Caco-2 (cell line): ENCODE measurements around the gene PAK1. TPM values are rescaled to one million over a fixed set of nuclear protein-coding genes. Genes with fewer than 3 reads are reported as not detected.

Experiments used
- BruUV-seq: library from RNA; stranded (reverse); fragments of 400-500 nt; replicated peaks from 2 replicates; lab custom pipeline; 2021; lab: Mats Ljungman, UMichigan
- CTCF ChIA-PET: fragments of 300-600 bp; sonication (Branson Sonifier 250); formaldehyde crosslinking; loops from one replicate; lab custom pipeline; 2022; ENCODE audit warnings: antibody characterized with exemption; lab: Charles Lee
- POLR2A ChIA-PET: fragments of 300-600 bp; sonication (Branson Sonifier 250); formaldehyde crosslinking; loops from one replicate; lab custom pipeline; 2022; ENCODE audit warnings: antibody characterized with exemption; lab: Charles Lee
- DNase-seq, 2 experiments: peaks; one replicate each; pipeline versions ENCODE4 v3.0.0 to v3.0.0-alpha.2; 2020 to 2022
- H3K27me3 ChIP-seq: replicated peaks from 2 replicates; pipeline ENCODE4 v1.6.0; 2011; ENCODE audit warnings: low read length; ENCODE audit not compliant: control insufficient read depth, insufficient read depth
- H3K36me3 ChIP-seq: 2 replicates; pipeline ENCODE4 v1.5.1; 2011; ENCODE audit warnings: low read length; ENCODE audit not compliant: control insufficient read depth, insufficient read depth
- H3K4me1 ChIP-seq: fragments of 250-450 bp; sonication (Bioruptor Pico); 2 replicates; pipeline ENCODE4 v1.5.1; 2020; ENCODE audit warnings: mild to moderate bottlenecking
- H3K4me3 ChIP-seq: 2 replicates; pipeline ENCODE4 v1.5.1; 2011; ENCODE audit warnings: low read depth, mild to moderate bottlenecking, control low read depth, low read length
- H3K9me3 ChIP-seq: fragments of 250-450 bp; sonication (Bioruptor Pico); 2 replicates; pipeline ENCODE4 v1.5.1; 2020; ENCODE audit warnings: mild to moderate bottlenecking, moderate library complexity
- H3K27ac Mint-ChIP-seq: one replicate; pipeline ENCODE4 v1.8.0; 2022; ENCODE audit warnings: mixed read lengths; ENCODE audit not compliant: unreplicated experiment
- H3K27me3 Mint-ChIP-seq: one replicate; pipeline ENCODE4 v1.8.0; 2022; ENCODE audit warnings: mixed read lengths; ENCODE audit not compliant: insufficient read depth, unreplicated experiment
- H3K36me3 Mint-ChIP-seq: one replicate; pipeline ENCODE4 v1.8.0; 2022; ENCODE audit warnings: mild to moderate bottlenecking, mixed read lengths; ENCODE audit not compliant: insufficient read depth, unreplicated experiment
- H3K4me1 Mint-ChIP-seq: one replicate; pipeline ENCODE4 v1.8.0; 2022; ENCODE audit warnings: low read depth, mixed read lengths; ENCODE audit not compliant: unreplicated experiment
- H3K4me3 Mint-ChIP-seq: one replicate; pipeline ENCODE4 v1.8.0; 2022; ENCODE audit warnings: mild to moderate bottlenecking, moderate library complexity, mixed read lengths; ENCODE audit not compliant: unreplicated experiment
- H3K9me3 Mint-ChIP-seq: one replicate; pipeline ENCODE4 v1.8.0; 2022; ENCODE audit warnings: mixed read lengths; ENCODE audit not compliant: unreplicated experiment
- intact Hi-C: fragments of 100-400 bp; cut with micrococcal nuclease; formaldehyde crosslinking; loops from one replicate; pipeline ENCODE4 v1.10.0; 2022; ENCODE audit not compliant: unreplicated experiment
- total RNA-seq: library from RNA; stranded (reverse); gene quantifications from 2 replicates; pipeline ENCODE4 v1.2.3, GENCODE V29; 2022
- TF ChIP-seq, protein P1 (sequence below), 2 experiments: fragments of 200-600 bp in 1 of 2; IDR thresholded peaks; 1 replicate in 1 of 2; 2 replicates in 1 of 2; pipeline versions ENCODE4 v1.5.1 to v1.8.0; 2011 to 2022; ENCODE audit warnings: antibody characterized with exemption in 1 of 2, control low read depth in 1 of 2, inconsistent platforms in 1 of 2, low read depth in 1 of 2, low read length in 1 of 2, mild to moderate bottlenecking in 1 of 2, moderate library complexity in 1 of 2; ENCODE audit not compliant: insufficient read depth in 1 of 2, severe bottlenecking in 1 of 2, unreplicated experiment in 1 of 2

Gene PAK1
- total RNA-seq, 1 experiment from 2014 or later = 81.1 TPM

DNA sequence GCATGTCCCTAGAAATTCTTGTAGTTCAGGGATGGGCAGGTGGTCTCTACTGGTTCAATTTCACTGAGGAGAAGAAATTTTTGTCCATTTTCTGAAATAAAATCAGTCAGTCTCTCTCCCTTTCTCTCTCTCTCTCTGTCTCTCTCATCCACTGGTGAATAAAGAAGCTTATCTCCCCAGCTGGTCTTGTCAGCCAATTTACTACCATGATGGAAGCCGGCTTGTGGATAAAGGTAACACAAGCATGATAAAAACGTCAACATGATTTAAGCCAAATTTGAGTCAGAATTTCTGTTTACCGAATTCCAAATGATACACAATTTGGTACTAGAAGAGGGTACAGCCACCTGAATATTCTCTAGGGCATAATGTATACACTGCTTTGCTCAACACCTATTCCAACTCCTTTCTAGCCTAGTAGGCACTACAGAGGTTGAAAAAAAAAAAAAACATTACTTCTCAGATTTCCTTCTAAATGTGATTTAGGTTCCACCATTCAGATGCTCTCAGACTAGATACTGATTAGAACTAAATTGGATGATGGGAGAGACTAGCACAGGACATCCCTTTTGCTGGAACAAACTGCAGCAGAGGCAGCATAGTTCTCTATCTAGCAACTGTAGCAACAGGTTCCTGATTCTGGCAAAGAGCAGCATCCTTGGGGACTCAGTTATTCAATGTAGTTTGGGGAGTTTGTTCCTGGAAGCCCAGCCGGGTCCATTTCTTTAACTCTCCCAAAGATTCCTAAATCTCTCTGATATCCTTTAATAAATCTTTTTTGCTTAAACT is 18.8 kb downstream of the PAK1 start:
- H3K4me1 Mint-ChIP-seq = peaks cover 47% of the 10 kb centered on the region
- ChIA-PET CTCF (no interaction called here), POLR2A (interaction anchor here (1.0 kb wide), 1 partner anchor 17 kb away, joined by 3 read pairs; no protein-coding TSS in a partner anchor)
- BruUV-seq = no TSS peak
- Histone ChIP-seq H3K36me3 (no peaks in the 10 kb centered on the region), H3K27me3 (no peaks in the 10 kb centered on the region), H3K4me3 (no peak overlapping the region), H3K9me3 (no peaks in the 10 kb centered on the region), H3K4me1 (peaks cover 35% of the 10 kb centered on the region)
- H3K27ac Mint-ChIP-seq = no peak overlapping the region
- peaks cover 23% of the 10 kb centered on the region for H3K36me3 Mint-ChIP-seq
- no peaks in the 10 kb centered on the region for H3K9me3 Mint-ChIP-seq
- TF ChIP-seq, protein P1, sequence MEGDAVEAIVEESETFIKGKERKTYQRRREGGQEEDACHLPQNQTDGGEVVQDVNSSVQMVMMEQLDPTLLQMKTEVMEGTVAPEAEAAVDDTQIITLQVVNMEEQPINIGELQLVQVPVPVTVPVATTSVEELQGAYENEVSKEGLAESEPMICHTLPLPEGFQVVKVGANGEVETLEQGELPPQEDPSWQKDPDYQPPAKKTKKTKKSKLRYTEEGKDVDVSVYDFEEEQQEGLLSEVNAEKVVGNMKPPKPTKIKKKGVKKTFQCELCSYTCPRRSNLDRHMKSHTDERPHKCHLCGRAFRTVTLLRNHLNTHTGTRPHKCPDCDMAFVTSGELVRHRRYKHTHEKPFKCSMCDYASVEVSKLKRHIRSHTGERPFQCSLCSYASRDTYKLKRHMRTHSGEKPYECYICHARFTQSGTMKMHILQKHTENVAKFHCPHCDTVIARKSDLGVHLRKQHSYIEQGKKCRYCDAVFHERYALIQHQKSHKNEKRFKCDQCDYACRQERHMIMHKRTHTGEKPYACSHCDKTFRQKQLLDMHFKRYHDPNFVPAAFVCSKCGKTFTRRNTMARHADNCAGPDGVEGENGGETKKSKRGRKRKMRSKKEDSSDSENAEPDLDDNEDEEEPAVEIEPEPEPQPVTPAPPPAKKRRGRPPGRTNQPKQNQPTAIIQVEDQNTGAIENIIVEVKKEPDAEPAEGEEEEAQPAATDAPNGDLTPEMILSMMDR (IDR thresholded peaks at IDR 0.05; ENCODE audit: insufficient read depth in 1 of 2, low read depth in 1 of 2, low read length in 1 of 2, severe bottlenecking in 1 of 2, unreplicated experiment in 1 of 2) = no peak
- intact Hi-C loops = loop anchor here (5.0 kb wide), 1 partner anchor 328 kb away; the partner anchor contains the start of gene MYO7A
- no peaks in the 10 kb centered on the region for H3K27me3 Mint-ChIP-seq
- no peak for DNase-seq
- no peak overlapping the region for H3K4me3 Mint-ChIP-seq

DNA sequence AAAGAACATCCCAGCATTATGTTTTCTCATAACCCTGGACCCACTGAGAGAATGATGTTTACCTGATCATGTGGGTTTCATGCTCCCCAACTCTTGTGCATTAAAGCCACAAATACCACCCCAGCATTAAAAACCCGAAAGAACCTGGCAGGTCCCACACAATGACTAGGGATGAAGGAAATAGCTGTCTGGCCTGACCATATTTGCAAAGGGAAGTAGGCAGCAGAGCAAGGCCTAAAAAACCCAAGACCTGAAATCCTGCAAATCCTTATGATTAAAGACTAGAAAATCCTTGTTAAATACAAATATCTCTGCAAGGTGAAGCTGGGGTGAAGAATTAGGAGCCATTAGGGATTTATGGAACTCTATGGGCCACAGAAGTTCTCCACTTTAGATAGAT is 23.7 kb downstream of the PAK1 start:
- Mint-ChIP-seq H3K27ac (no peak overlapping the region), H3K36me3 (peaks cover 23% of the 10 kb centered on the region), H3K9me3 (no peaks in the 10 kb centered on the region), H3K4me1 (peaks cover 42% of the 10 kb centered on the region), H3K27me3 (no peaks in the 10 kb centered on the region), H3K4me3 (no peak overlapping the region)
- Histone ChIP-seq H3K27me3 (no peaks in the 10 kb centered on the region), H3K4me1 (peaks cover 16% of the 10 kb centered on the region), H3K36me3 (no peaks in the 10 kb centered on the region), H3K4me3 (no peak overlapping the region), H3K9me3 (no peaks in the 10 kb centered on the region)
- DNase-seq = no peak
- ChIA-PET POLR2A (no interaction called here), CTCF (no interaction called here)
- intact Hi-C loops = no loop called here
- TF ChIP-seq, protein P1 (IDR thresholded peaks at IDR 0.05; ENCODE audit: insufficient read depth in 1 of 2, low read depth in 1 of 2, low read length in 1 of 2, severe bottlenecking in 1 of 2, unreplicated experiment in 1 of 2) = no peak
- BruUV-seq = no TSS peak

DNA sequence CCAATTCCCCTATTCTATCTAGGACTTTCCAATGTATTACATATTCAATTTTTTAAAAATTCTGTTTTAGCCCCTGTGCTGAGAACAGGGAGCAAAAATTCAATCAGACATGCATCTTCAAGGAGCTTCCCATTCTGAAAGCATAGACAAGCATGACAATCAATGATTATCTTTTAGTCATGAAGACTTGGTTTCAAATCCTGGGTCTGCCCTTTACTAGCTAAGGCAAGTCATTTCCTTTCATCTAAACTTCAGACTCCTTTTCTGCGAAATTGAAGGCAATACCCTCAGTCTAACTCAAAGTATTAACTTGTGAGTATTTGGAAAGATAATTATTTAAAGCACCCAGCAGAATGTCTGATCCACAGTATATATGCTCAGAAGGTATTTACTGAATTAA is 24.1 kb downstream of the PAK1 start:
- no TSS peak for BruUV-seq
- CTCF ChIA-PET = no interaction called here
- Mint-ChIP-seq H3K36me3 (peaks cover 22% of the 10 kb centered on the region), H3K27me3 (no peaks in the 10 kb centered on the region), H3K4me3 (no peak overlapping the region), H3K4me1 (peaks cover 42% of the 10 kb centered on the region), H3K27ac (no peak overlapping the region), H3K9me3 (no peaks in the 10 kb centered on the region)
- POLR2A ChIA-PET = no interaction called here
- TF ChIP-seq, protein P1 (IDR thresholded peaks at IDR 0.05; ENCODE audit: insufficient read depth in 1 of 2, low read depth in 1 of 2, low read length in 1 of 2, severe bottlenecking in 1 of 2, unreplicated experiment in 1 of 2) = no peak
- no peak overlapping the region for H3K4me3 ChIP-seq
- H3K4me1 ChIP-seq = peaks cover 19% of the 10 kb centered on the region
- no peaks in the 10 kb centered on the region for H3K9me3 ChIP-seq
- intact Hi-C loops = no loop called here
- no peaks in the 10 kb centered on the region for H3K27me3 ChIP-seq
- no peaks in the 10 kb centered on the region for H3K36me3 ChIP-seq
- no peak for DNase-seq
